ENCODE results near the gene CBFA2T2. TPM values are rescaled to one million over a fixed set of nuclear protein-coding genes. Genes with fewer than 3 reads are reported as not detected.
"Not testable (repeated sequence)": the region's sequence is repeated elsewhere in the genome, so short reads cannot be mapped to it uniquely, and the experiment has no call there.

The CBFA2T2 gene
- total RNA-seq, 1 experiment from 2014 or later = 8.6 TPM

GRCh38 chr20:33693741-33694638 is 204.1 kb downstream of the CBFA2T2 start:
- DNase-seq (ENCODE audit: low read depth) = no peak

- no peak for DNase-seq (ENCODE audit: low read depth)
Observed at GRCh38 chr20:33694639-33695012, 204.7 kb downstream of the CBFA2T2 start.

- DNase-seq (ENCODE audit: low read depth) = no peak
Observed at GRCh38 chr20:33696448-33696847, 206.6 kb downstream of the CBFA2T2 start.

- peak; percentile 26 for DNase-seq (ENCODE audit: low read depth)
Observed at GRCh38 chr20:33697129-33697528, 207.2 kb downstream of the CBFA2T2 start.

GRCh38 chr20:33698966-33699365 is 209.1 kb downstream of the CBFA2T2 start:
- DNase-seq (ENCODE audit: low read depth) = not testable (repeated sequence)

Other genes with a start within 250 kb of the CBFA2T2 start
- not detected in 2 replicates for gene BPIFB1, start 206.9 kb upstream of the CBFA2T2 start, total RNA-seq (2014; rRNA removed)
- gene CDK5RAP1, start 88.6 kb upstream of the CBFA2T2 start, total RNA-seq (2014; rRNA removed) = 23.5 and 29.0 TPM in 2 replicates
- 26.2 and 29.7 TPM in 2 replicates for gene SNTA1, start 46.3 kb upstream of the CBFA2T2 start, total RNA-seq (2014; rRNA removed)
- 0.06 and 0.11 TPM in 2 replicates for gene C20orf144, start 172.2 kb downstream of the CBFA2T2 start, total RNA-seq (2014; rRNA removed)
- gene ACTL10, start 176.8 kb downstream of the CBFA2T2 start, total RNA-seq (2014; rRNA removed) = 0.11 and 0.96 TPM in 2 replicates
- 43.4 and 47.5 TPM in 2 replicates for gene NECAB3, start 184.3 kb downstream of the CBFA2T2 start, total RNA-seq (2014; rRNA removed)
- 56.2 and 64.2 TPM in 2 replicates for gene E2F1, start 196.3 kb downstream of the CBFA2T2 start, total RNA-seq (2014; rRNA removed)
- 5.5 and 6.7 TPM in 2 replicates for gene PXMP4, start 230.2 kb downstream of the CBFA2T2 start, total RNA-seq (2014; rRNA removed)
- 2.1 and 2.8 TPM in 2 replicates for gene ZNF341, start 241.9 kb downstream of the CBFA2T2 start, total RNA-seq (2014; rRNA removed)

All from LHCN-M2 (cell line).